MM.1S (cell line): ENCODE data around the gene MAST3.

Experiments
- DNase-seq: peaks from one replicate; pipeline ENCODE4 v3.0.0-alpha.2; 2015
- H2AFZ ChIP-seq: fragments of 300-600 bp; sonication (generic); 2 replicates; pipeline ENCODE4 v1.6.0; 2016; ENCODE audit warnings: antibody characterized with exemption, low read length
- H3F3A ChIP-seq: fragments of 300-600 bp; sonication (generic); 2 replicates; pipeline ENCODE4 v1.6.1; 2016; ENCODE audit warnings: mild to moderate bottlenecking, antibody characterized with exemption, low read length, moderate library complexity, mixed read lengths; ENCODE audit not compliant: insufficient read depth
- H3K27ac ChIP-seq: fragments of 300-600 bp; sonication (generic); 2 replicates; pipeline ENCODE4 v1.5.1; 2016; ENCODE audit warnings: mild to moderate bottlenecking, low read length
- H3K27me3 ChIP-seq: fragments of 300-600 bp; sonication (generic); replicated peaks from 2 replicates; pipeline ENCODE4 v1.6.0; 2016; ENCODE audit warnings: low read length; ENCODE audit not compliant: insufficient read depth
- H3K36me3 ChIP-seq: fragments of 300-600 bp; sonication (generic); replicated peaks from 2 replicates; pipeline ENCODE4 v1.6.1; 2016; ENCODE audit warnings: mild to moderate bottlenecking, low read length, mixed read lengths; ENCODE audit not compliant: insufficient read depth
- H3K4me1 ChIP-seq: fragments of 300-600 bp; sonication (generic); 2 replicates; pipeline ENCODE4 v1.6.1; 2016; ENCODE audit warnings: low read length, mixed read lengths
- H3K4me2 ChIP-seq: fragments of 300-600 bp; sonication (generic); 2 replicates; pipeline ENCODE4 v1.6.0; 2016; ENCODE audit warnings: low read depth, low read length
- H3K4me3 ChIP-seq: fragments of 300-600 bp; sonication (generic); 2 replicates; pipeline ENCODE4 v1.5.1; 2016; ENCODE audit warnings: low read length, mixed read lengths
- H3K79me2 ChIP-seq: fragments of 300-600 bp; sonication (generic); 2 replicates; pipeline ENCODE4 v1.6.1; 2016; ENCODE audit warnings: mixed run types, low read length, mixed read lengths
- H3K9ac ChIP-seq: fragments of 300-600 bp; sonication (generic); 2 replicates; pipeline ENCODE4 v1.6.1; 2016; ENCODE audit warnings: low read length, mixed read lengths
- H3K9me2 ChIP-seq: fragments of 300-600 bp; sonication (generic); replicated peaks from 2 replicates; pipeline ENCODE4 v1.6.1; 2016; ENCODE audit warnings: mild to moderate bottlenecking, low read length, mixed read lengths; ENCODE audit not compliant: insufficient read depth
- H3K9me3 ChIP-seq: fragments of 300-600 bp; sonication (generic); replicated peaks from 2 replicates; pipeline ENCODE4 v1.6.1; 2016; ENCODE audit warnings: mild to moderate bottlenecking, low read length, mixed read lengths; ENCODE audit not compliant: insufficient read depth
- H4K20me1 ChIP-seq: fragments of 300-600 bp; sonication (generic); 2 replicates; pipeline ENCODE4 v1.6.1; 2016; ENCODE audit warnings: mild to moderate bottlenecking, low read length, moderate library complexity, mixed read lengths; ENCODE audit not compliant: insufficient read depth
- EZH2 ChIP-seq: fragments of 300-600 bp; sonication (generic); optimal IDR thresholded peaks from 2 replicates; pipeline ENCODE3; 2017; ENCODE audit warnings: low read depth, mild to moderate bottlenecking, antibody characterized with exemption, low read length, mixed read lengths
- EZH2phosphoT487 ChIP-seq: fragments of 300-600 bp; sonication (generic); IDR thresholded peaks from 2 replicates; pipeline ENCODE4 v1.6.1; 2018; ENCODE audit warnings: antibody characterized with exemption, low read length
- TF ChIP-seq, protein P1 (sequence below): fragments of 300-600 bp; sonication (generic); IDR thresholded peaks from 2 replicates; pipeline ENCODE4 v1.5.1; 2016; ENCODE audit warnings: antibody characterized with exemption, low read length, mixed read lengths

MAST3 gene

DNA sequence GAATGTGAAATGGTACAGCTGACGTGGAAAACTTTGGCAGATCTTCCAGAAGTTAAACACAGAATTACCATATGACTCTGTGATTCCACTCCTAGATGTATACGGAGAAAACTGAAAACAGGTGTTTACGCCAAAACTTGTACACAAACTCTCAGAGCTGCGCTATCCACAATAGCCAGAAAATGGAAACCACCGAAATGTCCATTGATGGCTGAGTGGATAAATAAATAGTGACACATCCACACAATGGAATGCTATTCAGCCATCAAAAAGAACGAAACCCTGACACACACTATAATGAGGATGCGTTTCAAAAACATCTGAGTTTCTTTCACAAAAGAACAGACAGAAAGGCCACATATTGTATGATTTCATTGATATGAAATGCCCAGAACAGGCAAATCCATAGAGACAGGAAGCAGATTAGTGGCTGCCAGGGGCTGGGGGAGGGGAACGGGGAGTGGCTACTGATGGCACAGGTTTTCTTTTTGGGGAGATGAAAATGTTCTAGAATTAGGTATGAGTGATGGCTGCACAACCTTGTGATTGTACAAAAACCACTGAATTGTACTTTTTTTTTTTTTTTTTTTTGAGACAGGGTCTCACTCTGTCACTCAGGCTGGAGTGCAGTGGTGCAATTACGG is 43.9 kb upstream of the MAST3 start:
- no peak for TF ChIP-seq EZH2
- Histone ChIP-seq H3K36me3 (no peaks in the 10 kb centered on the region), H3F3A (no peaks in the 10 kb centered on the region), H3K79me2 (no peaks in the 10 kb centered on the region), H3K4me1 (0 out of 2 replicates have a peak, but pooled peaks cover 2% of the 10 kb centered on the region), H3K9me3 (no peaks in the 10 kb centered on the region), H2AFZ (no peak overlapping the region), H3K9me2 (no peaks in the 10 kb centered on the region), H3K27ac (no peak overlapping the region), H3K4me2 (no peak overlapping the region), H3K27me3 (peaks cover 83% of the 10 kb centered on the region), H4K20me1 (no peaks in the 10 kb centered on the region), H3K9ac (no peak overlapping the region), H3K4me3 (no peak overlapping the region)
- DNase-seq, result no peak

DNA sequence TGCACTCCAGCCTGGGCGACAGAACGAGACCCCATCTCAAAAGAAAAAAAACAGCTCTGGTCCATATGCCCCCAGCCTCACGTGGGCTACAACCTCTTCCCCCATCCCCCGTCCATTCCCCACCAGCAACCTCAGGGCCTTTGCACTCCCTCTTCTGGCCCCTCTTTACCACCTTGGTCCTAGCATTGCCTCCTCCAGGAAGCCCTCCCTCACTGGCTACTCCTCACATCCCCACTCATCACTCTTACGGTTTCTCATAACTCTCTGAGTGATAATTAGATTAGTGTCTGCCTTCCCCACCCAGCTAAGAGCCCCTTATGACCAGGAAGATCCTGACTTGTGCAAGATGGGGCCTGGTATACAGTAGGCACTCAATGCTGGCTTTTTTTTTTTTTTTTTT is 41.6 kb upstream of the MAST3 start:
- Histone ChIP-seq H3K4me1 (0 out of 2 replicates have a peak, but pooled peaks cover 2% of the 10 kb centered on the region), H3F3A (no peaks in the 10 kb centered on the region), H3K36me3 (no peaks in the 10 kb centered on the region), H3K4me2 (no peak overlapping the region), H3K9me3 (no peaks in the 10 kb centered on the region), H4K20me1 (no peaks in the 10 kb centered on the region), H3K9me2 (no peaks in the 10 kb centered on the region), H3K79me2 (no peaks in the 10 kb centered on the region), H3K27me3 (peaks cover 61% of the 10 kb centered on the region), H3K27ac (no peak overlapping the region), H3K4me3 (no peak overlapping the region), H3K9ac (no peak overlapping the region), H2AFZ (no peak overlapping the region)
- no peak for DNase-seq
- TF ChIP-seq, protein P1, sequence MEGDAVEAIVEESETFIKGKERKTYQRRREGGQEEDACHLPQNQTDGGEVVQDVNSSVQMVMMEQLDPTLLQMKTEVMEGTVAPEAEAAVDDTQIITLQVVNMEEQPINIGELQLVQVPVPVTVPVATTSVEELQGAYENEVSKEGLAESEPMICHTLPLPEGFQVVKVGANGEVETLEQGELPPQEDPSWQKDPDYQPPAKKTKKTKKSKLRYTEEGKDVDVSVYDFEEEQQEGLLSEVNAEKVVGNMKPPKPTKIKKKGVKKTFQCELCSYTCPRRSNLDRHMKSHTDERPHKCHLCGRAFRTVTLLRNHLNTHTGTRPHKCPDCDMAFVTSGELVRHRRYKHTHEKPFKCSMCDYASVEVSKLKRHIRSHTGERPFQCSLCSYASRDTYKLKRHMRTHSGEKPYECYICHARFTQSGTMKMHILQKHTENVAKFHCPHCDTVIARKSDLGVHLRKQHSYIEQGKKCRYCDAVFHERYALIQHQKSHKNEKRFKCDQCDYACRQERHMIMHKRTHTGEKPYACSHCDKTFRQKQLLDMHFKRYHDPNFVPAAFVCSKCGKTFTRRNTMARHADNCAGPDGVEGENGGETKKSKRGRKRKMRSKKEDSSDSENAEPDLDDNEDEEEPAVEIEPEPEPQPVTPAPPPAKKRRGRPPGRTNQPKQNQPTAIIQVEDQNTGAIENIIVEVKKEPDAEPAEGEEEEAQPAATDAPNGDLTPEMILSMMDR, result no peak
- TF ChIP-seq EZH2phosphoT487 (no peak), EZH2 (no peak)

DNA sequence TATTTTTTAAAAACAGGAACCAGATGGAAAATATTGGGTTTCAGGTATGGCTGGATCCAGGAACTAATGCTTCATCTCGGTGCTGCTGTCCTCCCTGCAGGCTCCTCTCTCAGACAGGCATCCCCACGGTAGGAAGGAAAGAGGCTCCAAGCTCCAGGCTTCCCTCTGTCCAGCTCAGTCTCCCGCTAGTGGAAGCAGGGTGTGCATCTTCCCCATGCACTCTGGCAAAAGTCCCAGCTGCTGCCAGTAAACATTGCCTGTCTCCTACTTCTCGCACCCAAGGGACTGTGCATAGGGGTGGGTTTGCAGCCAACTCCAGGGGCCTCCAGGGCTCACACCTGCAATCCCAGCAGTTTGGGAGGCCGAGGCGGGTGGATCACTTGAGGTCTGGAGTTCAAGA is 40.0 kb upstream of the MAST3 start:
- Histone ChIP-seq H3K4me2 (no peak overlapping the region), H3K4me3 (no peak overlapping the region), H3K9ac (no peak overlapping the region), H3K9me2 (no peaks in the 10 kb centered on the region), H3K79me2 (no peaks in the 10 kb centered on the region), H3K36me3 (no peaks in the 10 kb centered on the region), H3K9me3 (no peaks in the 10 kb centered on the region), H3K4me1 (0 out of 2 replicates have a peak, but pooled peaks cover 2% of the 10 kb centered on the region), H2AFZ (no peak overlapping the region), H3K27me3 (peaks cover 46% of the 10 kb centered on the region), H4K20me1 (no peaks in the 10 kb centered on the region), H3F3A (no peaks in the 10 kb centered on the region), H3K27ac (no peak overlapping the region)
- TF ChIP-seq, protein P1, result no peak
- TF ChIP-seq EZH2, result no peak
- TF ChIP-seq EZH2phosphoT487, result no peak
- DNase-seq, result no peak
